HG02852 (cell line): ENCODE data around the gene PBXIP1.

Experiments used
- ATAC-seq: cut with Tn5 transposase; IDR thresholded peaks from one replicate; pipeline ENCODE4 v1.9.1; 2021; ENCODE audit warnings: mild to moderate bottlenecking, moderate library complexity; ENCODE audit not compliant: unreplicated experiment

The PBXIP1 gene

DNA sequence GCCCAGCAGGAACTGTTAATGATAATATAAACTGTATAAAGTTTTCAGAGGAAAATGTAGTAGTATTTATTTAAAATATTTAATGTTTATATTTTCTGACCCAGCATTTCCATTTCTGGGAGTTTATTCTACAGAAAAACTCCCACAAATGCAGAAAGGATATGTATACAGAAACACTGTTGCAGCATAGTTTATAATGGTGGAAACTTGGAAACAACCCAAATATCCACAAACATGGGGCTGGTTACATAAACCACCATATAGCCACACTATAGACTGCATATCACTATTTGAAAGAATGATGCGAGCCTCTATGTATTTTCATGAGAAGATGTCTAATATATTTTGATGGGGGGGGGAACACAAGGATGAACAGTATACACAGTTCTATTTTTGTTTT is 54.3 kb downstream of the PBXIP1 start:
- no peak for ATAC-seq

DNA sequence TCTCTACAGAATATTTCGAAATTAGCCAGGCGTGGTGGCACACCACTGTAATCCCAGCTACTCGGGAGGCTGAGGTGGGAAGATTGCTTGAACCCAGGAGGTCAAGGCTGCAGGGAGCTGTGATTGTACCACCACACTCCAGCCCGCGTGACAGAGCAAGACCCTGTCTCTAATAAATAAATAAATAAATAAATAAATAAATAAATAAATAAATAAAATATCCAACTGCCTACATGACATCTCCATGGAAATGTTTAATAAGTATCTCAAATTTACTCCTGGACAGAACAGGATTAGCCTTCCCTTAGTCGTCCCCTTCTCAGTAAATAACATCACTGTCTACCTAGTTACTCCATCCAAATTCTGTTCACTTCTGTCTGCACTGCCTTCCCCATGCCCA is 56.9 kb downstream of the PBXIP1 start:
- no peak for ATAC-seq

DNA sequence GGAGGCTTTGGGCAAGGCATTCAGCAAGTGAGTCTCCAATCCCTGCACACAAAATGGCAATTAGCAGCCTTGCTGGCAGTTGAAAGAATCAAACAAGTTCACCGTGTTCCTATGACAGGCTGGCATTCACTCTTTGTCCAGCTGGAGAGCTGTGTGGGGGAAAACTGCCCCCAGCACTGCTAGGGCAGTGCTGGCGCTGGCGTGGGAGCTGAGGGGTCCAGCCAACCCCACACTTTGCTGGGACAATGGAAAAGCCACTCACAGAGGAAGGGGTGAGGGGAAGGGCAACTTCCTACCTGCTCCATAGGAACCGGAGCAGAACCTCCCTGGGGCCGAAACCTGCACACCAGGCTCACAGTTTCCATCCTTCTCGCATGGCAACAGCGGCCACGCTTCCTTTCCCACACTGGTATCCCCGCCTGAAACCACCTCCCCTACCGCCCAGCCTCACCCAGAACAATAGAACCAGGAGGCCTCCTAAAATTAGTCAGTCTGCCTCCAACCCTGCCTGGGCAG is 59.1 kb downstream of the PBXIP1 start:
- ATAC-seq, result no peak

DNA sequence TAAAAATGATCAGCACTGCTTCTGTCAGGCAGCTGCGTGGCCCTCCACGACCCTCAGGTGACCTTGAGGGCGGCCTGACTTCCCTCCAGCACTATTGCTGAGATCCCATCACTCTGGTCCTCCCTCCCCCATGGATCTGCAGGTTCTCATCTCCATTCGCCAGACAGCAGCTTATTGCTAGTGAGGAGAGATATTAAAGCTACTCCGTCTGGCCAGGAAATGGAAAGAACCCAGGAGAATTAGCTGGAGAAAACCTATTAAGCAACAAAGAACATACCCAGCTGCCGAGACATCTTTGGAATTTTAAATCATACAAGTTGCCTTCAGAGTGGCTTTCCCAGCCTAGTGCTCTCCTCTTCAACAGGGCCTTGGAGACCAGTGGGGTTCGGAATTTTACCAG is 60.1 kb downstream of the PBXIP1 start:
- no peak for ATAC-seq
